Astrocyte (in vitro differentiated cells and primary cell): ENCODE measurements around the gene ACTG2. TPM values are rescaled to one million over a fixed set of nuclear protein-coding genes. Genes with fewer than 3 reads are reported as not detected.

Experiments used
- DNase-seq: peaks from one replicate; pipeline ENCODE4 v3.0.0-alpha.2; 2010; ENCODE audit warnings: low read depth
- FAIRE-seq: peaks from 2 replicates; lab custom pipeline; 2011; peaks lifted over from hg19 to GRCh38; lab: Jason Lieb, UNC
- H2AFZ ChIP-seq: 2 replicates; pipeline ENCODE4 v1.6.0; 2012; ENCODE audit warnings: low read depth, low read length, inconsistent platforms
- H3K27ac ChIP-seq: 2 replicates; pipeline ENCODE4 v1.5.1; 2011; ENCODE audit warnings: low read depth, low read length, inconsistent platforms
- H3K27me3 ChIP-seq: 2 replicates; pipeline ENCODE4 v1.6.0; 2011; ENCODE audit warnings: low read length, inconsistent platforms; ENCODE audit not compliant: insufficient read depth
- H3K36me3 ChIP-seq: 2 replicates; pipeline ENCODE4 v1.5.1; 2011; ENCODE audit warnings: low read length, inconsistent platforms; ENCODE audit not compliant: insufficient read depth
- H3K4me1 ChIP-seq: 2 replicates; pipeline ENCODE4 v1.5.1; 2011; ENCODE audit warnings: low read length, inconsistent platforms; ENCODE audit not compliant: insufficient read depth
- H3K4me2 ChIP-seq: 2 replicates; pipeline ENCODE4 v1.6.0; 2012; ENCODE audit warnings: low read length, inconsistent platforms
- H3K4me3 ChIP-seq: 2 replicates; pipeline ENCODE4 v1.5.1; 2011; ENCODE audit warnings: low read depth, mild to moderate bottlenecking, low read length, inconsistent platforms; ENCODE audit not compliant: insufficient read depth
- H3K79me2 ChIP-seq: 2 replicates; pipeline ENCODE4 v1.6.0; 2012; ENCODE audit warnings: mild to moderate bottlenecking, low read length, inconsistent platforms; ENCODE audit not compliant: insufficient read depth
- H3K9ac ChIP-seq: 2 replicates; pipeline ENCODE4 v1.6.0; 2012; ENCODE audit warnings: mild to moderate bottlenecking, low read length, inconsistent platforms
- H3K9me3 ChIP-seq: 2 replicates; pipeline ENCODE4 v1.5.1; 2012; ENCODE audit warnings: low read depth, mild to moderate bottlenecking, low read length, inconsistent platforms; ENCODE audit not compliant: insufficient read depth
- H4K20me1 ChIP-seq: 2 replicates; pipeline ENCODE4 v1.6.0; 2012; ENCODE audit warnings: low read length, inconsistent platforms; ENCODE audit not compliant: insufficient read depth
- H3K27ac Mint-ChIP-seq: one replicate; pipeline ENCODE4 v1.8.0; 2021; ENCODE audit warnings: mild to moderate bottlenecking, mixed read lengths; ENCODE audit not compliant: unreplicated experiment
- H3K27me3 Mint-ChIP-seq: one replicate; pipeline ENCODE4 v1.8.0; 2021; ENCODE audit warnings: low read depth, mixed read lengths; ENCODE audit not compliant: unreplicated experiment
- H3K36me3 Mint-ChIP-seq: one replicate; pipeline ENCODE4 v1.8.0; 2021; ENCODE audit warnings: low read depth, mixed read lengths; ENCODE audit not compliant: unreplicated experiment
- H3K4me1 Mint-ChIP-seq: one replicate; pipeline ENCODE4 v1.8.0; 2021; ENCODE audit warnings: low read depth, mixed read lengths; ENCODE audit not compliant: unreplicated experiment
- H3K4me3 Mint-ChIP-seq: one replicate; pipeline ENCODE4 v1.8.0; 2021; ENCODE audit warnings: mild to moderate bottlenecking, moderate library complexity, mixed read lengths; ENCODE audit not compliant: unreplicated experiment
- H3K9me3 Mint-ChIP-seq: one replicate; pipeline ENCODE4 v1.8.0; 2021; ENCODE audit warnings: mild to moderate bottlenecking, mixed read lengths; ENCODE audit not compliant: unreplicated experiment
- EZH2 ChIP-seq: IDR thresholded peaks from 2 replicates; pipeline ENCODE4 v1.6.1; 2012; ENCODE audit warnings: mild to moderate bottlenecking, low read length, inconsistent platforms; ENCODE audit not compliant: insufficient read depth
- total RNA-seq: library from RNA; stranded (reverse); gene quantifications from 2 replicates; pipeline ENCODE4 v1.2.1, GENCODE V29; 2021
- TF ChIP-seq, protein P1 (sequence below): IDR thresholded peaks from 2 replicates; pipeline ENCODE4 v1.5.1; 2011; ENCODE audit warnings: low read depth, mild to moderate bottlenecking, inconsistent platforms, low read length, moderate library complexity; ENCODE audit not compliant: insufficient read depth

ACTG2 gene
- total RNA-seq, 1 donor from 2014 or later, result 298 TPM

GRCh38 chr2:73917696-73918207 is 24.9 kb downstream of the ACTG2 start:
- Histone ChIP-seq H3K4me1 (no peaks in the 10 kb centered on the region), H3K79me2 (no peaks in the 10 kb centered on the region), H3K9me3 (no peaks in the 10 kb centered on the region), H4K20me1 (no peaks in the 10 kb centered on the region), H3K4me2 (no peak overlapping the region), H3K27ac (no peak overlapping the region), H2AFZ (no peak overlapping the region), H3K4me3 (no peak overlapping the region), H3K27me3 (peaks cover 22% of the 10 kb centered on the region), H3K9ac (no peak overlapping the region), H3K36me3 (peaks cover 9% of the 10 kb centered on the region)
- Mint-ChIP-seq H3K4me1 (no peaks in the 10 kb centered on the region), H3K27ac (no peak overlapping the region), H3K36me3 (peaks cover 13% of the 10 kb centered on the region), H3K9me3 (peaks cover 3% of the 10 kb centered on the region), H3K27me3 (peaks cover 6% of the 10 kb centered on the region), H3K4me3 (no peak overlapping the region)
- DNase-seq (no peak), FAIRE-seq (no peak)
- TF ChIP-seq, protein P1, sequence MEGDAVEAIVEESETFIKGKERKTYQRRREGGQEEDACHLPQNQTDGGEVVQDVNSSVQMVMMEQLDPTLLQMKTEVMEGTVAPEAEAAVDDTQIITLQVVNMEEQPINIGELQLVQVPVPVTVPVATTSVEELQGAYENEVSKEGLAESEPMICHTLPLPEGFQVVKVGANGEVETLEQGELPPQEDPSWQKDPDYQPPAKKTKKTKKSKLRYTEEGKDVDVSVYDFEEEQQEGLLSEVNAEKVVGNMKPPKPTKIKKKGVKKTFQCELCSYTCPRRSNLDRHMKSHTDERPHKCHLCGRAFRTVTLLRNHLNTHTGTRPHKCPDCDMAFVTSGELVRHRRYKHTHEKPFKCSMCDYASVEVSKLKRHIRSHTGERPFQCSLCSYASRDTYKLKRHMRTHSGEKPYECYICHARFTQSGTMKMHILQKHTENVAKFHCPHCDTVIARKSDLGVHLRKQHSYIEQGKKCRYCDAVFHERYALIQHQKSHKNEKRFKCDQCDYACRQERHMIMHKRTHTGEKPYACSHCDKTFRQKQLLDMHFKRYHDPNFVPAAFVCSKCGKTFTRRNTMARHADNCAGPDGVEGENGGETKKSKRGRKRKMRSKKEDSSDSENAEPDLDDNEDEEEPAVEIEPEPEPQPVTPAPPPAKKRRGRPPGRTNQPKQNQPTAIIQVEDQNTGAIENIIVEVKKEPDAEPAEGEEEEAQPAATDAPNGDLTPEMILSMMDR, result no peak
- TF ChIP-seq EZH2, result no peak

- Mint-ChIP-seq H3K27me3 (peaks cover 6% of the 10 kb centered on the region), H3K4me3 (no peak overlapping the region), H3K4me1 (no peaks in the 10 kb centered on the region), H3K27ac (no peak overlapping the region), H3K9me3 (peaks cover 3% of the 10 kb centered on the region), H3K36me3 (peaks cover 13% of the 10 kb centered on the region)
- peaks cover 22% of the 10 kb centered on the region for H3K27me3 ChIP-seq
- FAIRE-seq (no peak), DNase-seq (no peak)
- no peaks in the 10 kb centered on the region for H4K20me1 ChIP-seq
- no peak overlapping the region for H2AFZ ChIP-seq
- no peaks in the 10 kb centered on the region for H3K79me2 ChIP-seq
- no peak for TF ChIP-seq EZH2
- TF ChIP-seq, protein P1, result no peak
- H3K4me1 ChIP-seq, result no peaks in the 10 kb centered on the region
- H3K4me3 ChIP-seq, result no peak overlapping the region
- H3K36me3 ChIP-seq, result peaks cover 6% of the 10 kb centered on the region
- H3K27ac ChIP-seq, result no peak overlapping the region
- no peaks in the 10 kb centered on the region for H3K9me3 ChIP-seq
- no peak overlapping the region for H3K9ac ChIP-seq
- no peak overlapping the region for H3K4me2 ChIP-seq
Measured at GRCh38 chr2:73918856-73919255, 26.0 kb downstream of the ACTG2 start.

GRCh38 chr2:73919596-73920228 is 26.9 kb downstream of the ACTG2 start:
- H3K4me1 ChIP-seq, result no peaks in the 10 kb centered on the region
- Mint-ChIP-seq H3K36me3 (peaks cover 13% of the 10 kb centered on the region), H3K9me3 (peaks cover 3% of the 10 kb centered on the region), H3K4me1 (no peaks in the 10 kb centered on the region), H3K27me3 (peaks cover 6% of the 10 kb centered on the region), H3K4me3 (no peak overlapping the region), H3K27ac (no peak overlapping the region)
- H2AFZ ChIP-seq, result no peak overlapping the region
- FAIRE-seq (no peak), DNase-seq (no peak)
- H3K9ac ChIP-seq, result no peak overlapping the region
- H3K4me3 ChIP-seq, result no peak overlapping the region
- peaks cover 22% of the 10 kb centered on the region for H3K27me3 ChIP-seq
- no peak overlapping the region for H3K27ac ChIP-seq
- H3K4me2 ChIP-seq, result no peak overlapping the region
- no peaks in the 10 kb centered on the region for H3K79me2 ChIP-seq
- TF ChIP-seq, protein P1, result no peak
- no peak for TF ChIP-seq EZH2
- H3K9me3 ChIP-seq, result no peaks in the 10 kb centered on the region
- H3K36me3 ChIP-seq, result peaks cover 6% of the 10 kb centered on the region
- no peaks in the 10 kb centered on the region for H4K20me1 ChIP-seq
